Peyer's patch (tissue), 4 donors: ENCODE data around the gene UNC13D.
A peak's percentile ranks its signal among the peaks of the same experiment; 100 is the strongest.

Experiments used
- POLR2A ChIP-seq, 2 donors: fragments of 450-650 bp; IDR thresholded peaks; one replicate each; pipeline ENCODE4 v1.5.1; 2017; ENCODE audit warnings: antibody characterized with exemption in 2 of 2, mild to moderate bottlenecking in 2 of 2, moderate library complexity in 2 of 2
- TF ChIP-seq, protein P1 (sequence below), 6 experiments: fragments of 450-650 bp in 4 of 6; fragments of 200-600 bp in 2 of 6; sonication (generic) in 1 of 6; IDR thresholded peaks; one replicate each; pipeline ENCODE4 v1.5.1; 2017 to 2019; ENCODE audit warnings: antibody characterized with exemption in 6 of 6, mild to moderate bottlenecking in 3 of 6, moderate library complexity in 1 of 6

- TF ChIP-seq, protein P1, sequence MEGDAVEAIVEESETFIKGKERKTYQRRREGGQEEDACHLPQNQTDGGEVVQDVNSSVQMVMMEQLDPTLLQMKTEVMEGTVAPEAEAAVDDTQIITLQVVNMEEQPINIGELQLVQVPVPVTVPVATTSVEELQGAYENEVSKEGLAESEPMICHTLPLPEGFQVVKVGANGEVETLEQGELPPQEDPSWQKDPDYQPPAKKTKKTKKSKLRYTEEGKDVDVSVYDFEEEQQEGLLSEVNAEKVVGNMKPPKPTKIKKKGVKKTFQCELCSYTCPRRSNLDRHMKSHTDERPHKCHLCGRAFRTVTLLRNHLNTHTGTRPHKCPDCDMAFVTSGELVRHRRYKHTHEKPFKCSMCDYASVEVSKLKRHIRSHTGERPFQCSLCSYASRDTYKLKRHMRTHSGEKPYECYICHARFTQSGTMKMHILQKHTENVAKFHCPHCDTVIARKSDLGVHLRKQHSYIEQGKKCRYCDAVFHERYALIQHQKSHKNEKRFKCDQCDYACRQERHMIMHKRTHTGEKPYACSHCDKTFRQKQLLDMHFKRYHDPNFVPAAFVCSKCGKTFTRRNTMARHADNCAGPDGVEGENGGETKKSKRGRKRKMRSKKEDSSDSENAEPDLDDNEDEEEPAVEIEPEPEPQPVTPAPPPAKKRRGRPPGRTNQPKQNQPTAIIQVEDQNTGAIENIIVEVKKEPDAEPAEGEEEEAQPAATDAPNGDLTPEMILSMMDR (IDR thresholded peaks at IDR 0.05): peak in 3 of 6 experiments; percentile 6 to 29 (median 19)
- peak; percentile 5 to 51 for TF ChIP-seq POLR2A (IDR thresholded peaks at IDR 0.05)
Measured at GRCh38 chr17:75878174-75878998, 34.2 kb upstream of the UNC13D start, which contains the start of gene TRIM47.
